Measurements from ENCODE around the gene EPX.

The EPX gene

DNA sequence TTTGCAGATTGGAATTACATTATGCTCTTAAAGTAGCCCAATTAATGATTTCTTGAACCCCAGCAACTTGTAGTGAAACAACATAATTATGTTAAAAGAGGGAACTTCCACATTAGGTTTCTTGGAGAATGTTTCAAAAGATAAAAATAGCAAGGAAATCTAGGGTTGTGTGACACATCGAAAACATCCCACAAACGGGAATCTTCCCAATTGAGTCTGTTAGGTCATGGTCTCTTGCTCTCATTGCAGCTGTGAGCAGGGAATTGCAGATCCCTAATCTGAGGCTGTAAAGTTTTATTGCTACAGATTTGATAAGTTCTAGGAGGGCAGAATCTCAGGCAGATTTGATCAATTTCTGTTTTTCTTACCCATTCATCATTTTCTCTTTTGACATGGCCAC lies 39.1 kb downstream of the EPX start:
- no peak for TF ChIP-seq POLR2AphosphoS5 (IDR thresholded peaks at IDR 0.05; ENCODE audit: low read depth, low read length)
- TF ChIP-seq SIN3A (IDR thresholded peaks at IDR 0.05; ENCODE audit: borderline replicate concordance, insufficient read depth, low read length), result no peak
- TF ChIP-seq FOXP2 (optimal IDR thresholded peaks at IDR 0.05; ENCODE audit: borderline replicate concordance, extremely low read depth, extremely low read length, insufficient read depth), result no peak
- TF ChIP-seq, protein P1, sequence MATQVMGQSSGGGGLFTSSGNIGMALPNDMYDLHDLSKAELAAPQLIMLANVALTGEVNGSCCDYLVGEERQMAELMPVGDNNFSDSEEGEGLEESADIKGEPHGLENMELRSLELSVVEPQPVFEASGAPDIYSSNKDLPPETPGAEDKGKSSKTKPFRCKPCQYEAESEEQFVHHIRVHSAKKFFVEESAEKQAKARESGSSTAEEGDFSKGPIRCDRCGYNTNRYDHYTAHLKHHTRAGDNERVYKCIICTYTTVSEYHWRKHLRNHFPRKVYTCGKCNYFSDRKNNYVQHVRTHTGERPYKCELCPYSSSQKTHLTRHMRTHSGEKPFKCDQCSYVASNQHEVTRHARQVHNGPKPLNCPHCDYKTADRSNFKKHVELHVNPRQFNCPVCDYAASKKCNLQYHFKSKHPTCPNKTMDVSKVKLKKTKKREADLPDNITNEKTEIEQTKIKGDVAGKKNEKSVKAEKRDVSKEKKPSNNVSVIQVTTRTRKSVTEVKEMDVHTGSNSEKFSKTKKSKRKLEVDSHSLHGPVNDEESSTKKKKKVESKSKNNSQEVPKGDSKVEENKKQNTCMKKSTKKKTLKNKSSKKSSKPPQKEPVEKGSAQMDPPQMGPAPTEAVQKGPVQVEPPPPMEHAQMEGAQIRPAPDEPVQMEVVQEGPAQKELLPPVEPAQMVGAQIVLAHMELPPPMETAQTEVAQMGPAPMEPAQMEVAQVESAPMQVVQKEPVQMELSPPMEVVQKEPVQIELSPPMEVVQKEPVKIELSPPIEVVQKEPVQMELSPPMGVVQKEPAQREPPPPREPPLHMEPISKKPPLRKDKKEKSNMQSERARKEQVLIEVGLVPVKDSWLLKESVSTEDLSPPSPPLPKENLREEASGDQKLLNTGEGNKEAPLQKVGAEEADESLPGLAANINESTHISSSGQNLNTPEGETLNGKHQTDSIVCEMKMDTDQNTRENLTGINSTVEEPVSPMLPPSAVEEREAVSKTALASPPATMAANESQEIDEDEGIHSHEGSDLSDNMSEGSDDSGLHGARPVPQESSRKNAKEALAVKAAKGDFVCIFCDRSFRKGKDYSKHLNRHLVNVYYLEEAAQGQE (IDR thresholded peaks at IDR 0.05; ENCODE audit: insufficient read depth in 1 of 2, low read depth in 2 of 2, low read length in 2 of 2), result no peak
- TF ChIP-seq TAF1 (IDR thresholded peaks at IDR 0.05; ENCODE audit: borderline replicate concordance, insufficient read depth, low read length), result no peak

DNA sequence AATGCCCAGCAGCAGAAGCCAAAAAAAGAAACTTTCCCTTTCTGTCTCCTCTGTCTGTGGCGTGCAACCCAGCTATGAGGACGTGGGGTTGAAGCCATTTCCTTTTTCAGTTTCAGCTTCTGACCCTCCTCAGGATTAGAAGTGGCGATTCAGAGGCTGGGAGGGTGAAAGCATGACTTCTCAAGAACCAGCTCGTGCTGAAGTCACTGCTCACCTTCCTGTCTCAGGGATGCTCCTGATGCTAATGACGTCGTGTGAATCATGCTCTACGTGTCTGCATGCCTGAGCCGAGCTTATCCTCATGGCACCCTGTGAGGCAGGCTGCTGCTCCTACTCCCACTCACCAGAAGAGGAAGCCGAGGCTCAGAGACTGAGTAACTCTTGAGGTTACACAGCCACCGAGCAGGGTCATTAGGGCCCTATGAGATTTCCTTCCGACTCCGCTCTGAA lies 40.2 kb downstream of the EPX start:
- TF ChIP-seq FOXP2 (optimal IDR thresholded peaks at IDR 0.05; ENCODE audit: borderline replicate concordance, extremely low read depth, extremely low read length, insufficient read depth), result no peak
- TF ChIP-seq, protein P1 (IDR thresholded peaks at IDR 0.05; ENCODE audit: insufficient read depth in 1 of 2, low read depth in 2 of 2, low read length in 2 of 2), result no peak
- TF ChIP-seq TAF1 (IDR thresholded peaks at IDR 0.05; ENCODE audit: borderline replicate concordance, insufficient read depth, low read length), result no peak
- TF ChIP-seq SIN3A (IDR thresholded peaks at IDR 0.05; ENCODE audit: borderline replicate concordance, insufficient read depth, low read length), result no peak
- no peak for TF ChIP-seq POLR2AphosphoS5 (IDR thresholded peaks at IDR 0.05; ENCODE audit: low read depth, low read length)

DNA sequence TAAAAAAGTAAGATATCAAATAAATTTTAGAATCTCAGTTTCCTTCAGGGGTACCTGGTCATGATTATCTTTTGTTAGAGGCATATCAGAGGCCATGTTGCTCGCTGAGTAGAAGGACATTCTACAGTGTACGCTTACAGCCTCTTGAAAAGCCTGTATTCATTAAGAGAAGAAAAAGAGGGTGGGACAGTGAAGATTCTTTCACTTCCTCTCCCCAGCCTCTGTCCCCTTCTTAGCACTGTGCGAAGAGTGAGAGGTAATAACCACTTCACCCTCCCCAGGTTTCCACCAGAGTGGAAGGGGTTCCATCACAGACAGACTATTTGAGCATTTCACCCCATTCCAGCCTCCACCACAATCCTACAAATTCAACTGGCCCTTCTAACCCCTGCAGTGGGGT lies 41.0 kb downstream of the EPX start:
- TF ChIP-seq SIN3A (IDR thresholded peaks at IDR 0.05; ENCODE audit: borderline replicate concordance, insufficient read depth, low read length), result no peak
- TF ChIP-seq, protein P1 (IDR thresholded peaks at IDR 0.05; ENCODE audit: insufficient read depth in 1 of 2, low read depth in 2 of 2, low read length in 2 of 2), result no peak
- no peak for TF ChIP-seq FOXP2 (optimal IDR thresholded peaks at IDR 0.05; ENCODE audit: borderline replicate concordance, extremely low read depth, extremely low read length, insufficient read depth)
- no peak for TF ChIP-seq TAF1 (IDR thresholded peaks at IDR 0.05; ENCODE audit: borderline replicate concordance, insufficient read depth, low read length)
- no peak for TF ChIP-seq POLR2AphosphoS5 (IDR thresholded peaks at IDR 0.05; ENCODE audit: low read depth, low read length)

DNA sequence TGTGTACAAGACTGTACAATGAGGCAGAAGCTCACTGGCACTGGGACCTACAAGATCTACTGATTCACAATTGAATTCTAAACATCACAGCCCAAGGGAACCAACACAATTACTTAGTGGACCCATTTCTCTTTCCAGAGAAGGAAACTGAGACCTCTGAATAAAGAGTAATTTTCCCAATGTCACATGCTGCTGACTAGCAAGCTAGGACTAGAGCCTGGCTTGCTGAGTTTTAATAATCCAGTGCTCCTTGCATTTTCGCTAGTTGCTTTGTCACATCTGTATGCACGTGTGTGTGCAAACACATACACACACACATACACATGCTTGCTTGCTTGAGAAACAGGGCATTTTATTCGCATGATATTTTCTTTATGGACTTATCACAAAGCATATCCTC lies 42.0 kb downstream of the EPX start:
- TF ChIP-seq POLR2AphosphoS5 (IDR thresholded peaks at IDR 0.05; ENCODE audit: low read depth, low read length) (no peak), TAF1 (IDR thresholded peaks at IDR 0.05; ENCODE audit: borderline replicate concordance, insufficient read depth, low read length) (no peak)
- TF ChIP-seq, protein P1 (IDR thresholded peaks at IDR 0.05; ENCODE audit: insufficient read depth in 1 of 2, low read depth in 2 of 2, low read length in 2 of 2), result no peak

DNA sequence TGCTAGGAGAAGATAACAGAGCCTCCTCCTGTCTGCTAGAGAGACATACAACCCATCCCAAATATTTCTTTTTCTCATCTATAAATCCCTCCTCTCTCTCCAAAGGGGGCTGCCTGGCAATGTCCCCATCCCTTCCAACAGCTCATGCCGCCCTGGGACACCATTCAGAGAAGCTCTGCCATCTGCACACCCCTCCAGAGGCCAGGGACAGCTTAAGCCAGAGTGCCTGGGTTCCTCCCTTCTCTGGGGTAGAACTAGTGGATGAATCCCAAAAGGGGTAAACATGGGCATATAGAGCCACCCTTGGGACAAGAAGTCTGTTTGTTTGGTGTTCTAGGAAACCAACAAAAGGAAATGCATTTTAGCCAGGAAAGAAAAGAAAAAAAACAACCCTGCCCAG lies 43.3 kb downstream of the EPX start:
- TF ChIP-seq TAF1 (IDR thresholded peaks at IDR 0.05; ENCODE audit: borderline replicate concordance, insufficient read depth, low read length), result no peak
- no peak for TF ChIP-seq POLR2AphosphoS5 (IDR thresholded peaks at IDR 0.05; ENCODE audit: low read depth, low read length)
